ENCODE measurements around the gene NFIB. TPM values are rescaled to one million over a fixed set of nuclear protein-coding genes. Genes with fewer than 3 reads are reported as not detected.
A peak's percentile ranks its signal among the peaks of the same experiment; 100 is the strongest.

The NFIB gene
- total RNA-seq, 4 donors from 2014 or later: 24.0 to 40.9 (median 30.6) TPM

- no peak for DNase-seq
- no peaks in the 10 kb centered on the region for H3K36me3 ChIP-seq
- H3K27ac ChIP-seq: no peak overlapping the region
- no peak for TF ChIP-seq POLR2A (IDR thresholded peaks at IDR 0.05)
- no peak for TF ChIP-seq CTCF (IDR thresholded peaks at IDR 0.05 in 4 of 5, conservative IDR thresholded peaks at IDR 0.05 in 1 of 5)
- no peaks in the 10 kb centered on the region for H3K27me3 ChIP-seq
- no peak for ATAC-seq
- intact Hi-C loops (cut with DNase I; ENCODE audit: low total_unique reads) (no loop called here), in situ Hi-C loops (cut with MboI; ENCODE audit: low sequenced_read_pairs in 4 of 4) (no loop called here)
- H3K9me3 ChIP-seq: no peaks in the 10 kb centered on the region
- H3K4me1 ChIP-seq: peaks cover 0 to 11% of the 10 kb centered on the region in 2 donors
- H3K4me3 ChIP-seq: no peak overlapping the region
Observed at GRCh38 chr9:14140096-14140697, 173.7 kb downstream of the NFIB start.

- in situ Hi-C loops (cut with MboI; ENCODE audit: low sequenced_read_pairs in 4 of 4) (no loop called here), intact Hi-C loops (cut with DNase I; ENCODE audit: low total_unique reads) (no loop called here)
- DNase-seq (no peak), ATAC-seq (no peak)
- Histone ChIP-seq H3K27me3 (no peaks in the 10 kb centered on the region), H3K36me3 (no peaks in the 10 kb centered on the region), H3K4me1 (peaks cover 0 to 11% of the 10 kb centered on the region in 2 donors), H3K4me3 (no peak overlapping the region), H3K27ac (no peak overlapping the region), H3K9me3 (no peaks in the 10 kb centered on the region)
- no peak for TF ChIP-seq POLR2A (IDR thresholded peaks at IDR 0.05)
- no peak for TF ChIP-seq CTCF (IDR thresholded peaks at IDR 0.05 in 4 of 5, conservative IDR thresholded peaks at IDR 0.05 in 1 of 5)
Observed at GRCh38 chr9:14139287-14139686, 174.7 kb downstream of the NFIB start.

- DNase-seq (no peak), ATAC-seq (peak; percentile 55 to 86)
- H3K36me3 ChIP-seq: no peaks in the 10 kb centered on the region
- TF ChIP-seq CTCF (IDR thresholded peaks at IDR 0.05 in 4 of 5, conservative IDR thresholded peaks at IDR 0.05 in 1 of 5) (no peak), POLR2A (IDR thresholded peaks at IDR 0.05) (no peak)
- H3K27ac ChIP-seq: peak overlapping the region in 1 of 4 donors; percentile 27
- no peaks in the 10 kb centered on the region for H3K9me3 ChIP-seq
- in situ Hi-C loops (cut with MboI; ENCODE audit: low sequenced_read_pairs in 4 of 4) (no loop called here), intact Hi-C loops (cut with DNase I; ENCODE audit: low total_unique reads) (no loop called here)
- peaks cover 0 to 11% of the 10 kb centered on the region in 2 donors for H3K4me1 ChIP-seq
- no peaks in the 10 kb centered on the region for H3K27me3 ChIP-seq
- no peak overlapping the region for H3K4me3 ChIP-seq
Observed at GRCh38 chr9:14136646-14137370, 177.1 kb downstream of the NFIB start.

- Histone ChIP-seq H3K27ac (no peak overlapping the region), H3K4me1 (peaks cover 0 to 11% of the 10 kb centered on the region in 2 donors), H3K27me3 (no peaks in the 10 kb centered on the region), H3K36me3 (no peaks in the 10 kb centered on the region), H3K9me3 (no peaks in the 10 kb centered on the region), H3K4me3 (no peak overlapping the region)
- ATAC-seq (no peak), DNase-seq (no peak)
- intact Hi-C loops (cut with DNase I; ENCODE audit: low total_unique reads): no loop called here
- in situ Hi-C loops (cut with MboI; ENCODE audit: low sequenced_read_pairs in 4 of 4): no loop called here
- TF ChIP-seq POLR2A (IDR thresholded peaks at IDR 0.05) (no peak), CTCF (IDR thresholded peaks at IDR 0.05 in 4 of 5, conservative IDR thresholded peaks at IDR 0.05 in 1 of 5) (no peak)
Observed at GRCh38 chr9:14136047-14136635, 177.8 kb downstream of the NFIB start.
